Liver (tissue), 9 donors: Measurements from ENCODE around the gene UBE3C. TPM values are rescaled to one million over a fixed set of nuclear protein-coding genes. Genes with fewer than 3 reads are reported as not detected.

Experiments used
- DNase-seq: peaks from one replicate; pipeline ENCODE4 v3.0.0-alpha.2; 2017; ENCODE audit warnings: low spot score
- H3K27ac ChIP-seq, 2 donors: one replicate each; pipeline ENCODE4 v1.7.0; 2013; ENCODE audit warnings: inconsistent platforms in 2 of 2, low read length in 2 of 2, control low read depth in 1 of 2, low read depth in 1 of 2, mild to moderate bottlenecking in 1 of 2
- H3K27me3 ChIP-seq, 4 donors: one replicate each; pipeline versions ENCODE4 v1.6.1 to v1.7.0; 2013; ENCODE audit warnings: low read length in 3 of 4, inconsistent platforms in 1 of 4, mild to moderate bottlenecking in 1 of 4, moderate library complexity in 1 of 4; ENCODE audit not compliant: control insufficient read depth in 4 of 4, insufficient read depth in 4 of 4
- H3K36me3 ChIP-seq, 4 donors: one replicate each; pipeline versions ENCODE4 v1.6.1 to v1.7.0; 2013; ENCODE audit warnings: low read length in 3 of 4, mild to moderate bottlenecking in 3 of 4, low read depth in 1 of 4, moderate library complexity in 1 of 4; ENCODE audit not compliant: control insufficient read depth in 4 of 4, insufficient read depth in 3 of 4
- H3K4me1 ChIP-seq, 4 donors: one replicate each; pipeline versions ENCODE4 v1.6.1 to v1.7.0; 2013; ENCODE audit warnings: low read length in 3 of 4, mild to moderate bottlenecking in 3 of 4, moderate library complexity in 1 of 4; ENCODE audit not compliant: control insufficient read depth in 4 of 4, insufficient read depth in 4 of 4
- H3K4me3 ChIP-seq, 3 donors: one replicate each; pipeline versions ENCODE4 v1.6.1 to v1.7.0; 2013; ENCODE audit warnings: low read length in 3 of 3, control low read depth in 1 of 3, low read depth in 1 of 3, mild to moderate bottlenecking in 1 of 3
- H3K9ac ChIP-seq, 2 donors: one replicate each; pipeline ENCODE4 v1.7.0; 2013; ENCODE audit warnings: low read length in 2 of 2, mild to moderate bottlenecking in 2 of 2, moderate library complexity in 2 of 2, control low read depth in 1 of 2, low read depth in 1 of 2
- H3K9me3 ChIP-seq, 4 donors: one replicate each; pipeline versions ENCODE4 v1.6.1 to v1.7.0; 2013; ENCODE audit warnings: low read length in 3 of 4; ENCODE audit not compliant: control insufficient read depth in 4 of 4
- EGR1 ChIP-seq, 2 donors: IDR thresholded peaks; 2 replicates each; pipeline ENCODE4 v1.6.1; 2016 to 2018; ENCODE audit warnings: antibody characterized with exemption in 2 of 2, low read depth in 2 of 2
- FOXA1 ChIP-seq: IDR thresholded peaks from 2 replicates; pipeline ENCODE4 v1.6.1; 2016; ENCODE audit warnings: antibody characterized with exemption
- FOXA2 ChIP-seq: IDR thresholded peaks from 2 replicates; pipeline ENCODE4 v1.6.1; 2016; ENCODE audit warnings: antibody characterized with exemption
- GABPA ChIP-seq, 2 donors: IDR thresholded peaks in 1 of 2; conservative IDR thresholded peaks in 1 of 2; 2 replicates each; pipeline ENCODE4 v1.6.1; 2016; ENCODE audit warnings: antibody characterized with exemption in 2 of 2, mild to moderate bottlenecking in 1 of 2, moderate library complexity in 1 of 2
- HNF4A ChIP-seq, 2 donors: conservative IDR thresholded peaks; 2 replicates each; pipeline ENCODE4 v1.6.1; 2016; ENCODE audit warnings: antibody characterized with exemption in 2 of 2, mild to moderate bottlenecking in 2 of 2
- HNF4G ChIP-seq: IDR thresholded peaks from 2 replicates; pipeline ENCODE4 v1.6.1; 2016; ENCODE audit warnings: antibody characterized with exemption
- JUND ChIP-seq, 2 donors: IDR thresholded peaks; 2 replicates each; pipeline ENCODE4 v1.6.1; 2016; ENCODE audit warnings: antibody characterized with exemption in 2 of 2
- MAX ChIP-seq: IDR thresholded peaks from 2 replicates; pipeline ENCODE4 v1.6.1; 2016; ENCODE audit warnings: antibody characterized with exemption
- NR2F2 ChIP-seq: IDR thresholded peaks from 2 replicates; pipeline ENCODE4 v1.6.1; 2016; ENCODE audit warnings: antibody characterized with exemption
- RAD21 ChIP-seq, 2 donors: IDR thresholded peaks; 2 replicates each; pipeline ENCODE4 v1.6.1; 2016; ENCODE audit warnings: antibody characterized with exemption in 2 of 2, mild to moderate bottlenecking in 2 of 2
- REST ChIP-seq: IDR thresholded peaks from 2 replicates; pipeline ENCODE4 v1.6.1; 2016; ENCODE audit warnings: antibody characterized with exemption, mild to moderate bottlenecking
- RXRA ChIP-seq, 2 donors: IDR thresholded peaks; 2 replicates each; pipeline ENCODE4 v1.6.1; 2017 to 2018; ENCODE audit warnings: antibody characterized with exemption in 2 of 2, mild to moderate bottlenecking in 1 of 2
- SP1 ChIP-seq: IDR thresholded peaks from 2 replicates; pipeline ENCODE4 v1.6.1; 2018; ENCODE audit warnings: antibody characterized with exemption, mild to moderate bottlenecking
- TAF1 ChIP-seq: conservative IDR thresholded peaks from 2 replicates; pipeline ENCODE4 v1.6.1; 2016; ENCODE audit warnings: antibody characterized with exemption, mild to moderate bottlenecking
- YY1 ChIP-seq: IDR thresholded peaks from 2 replicates; pipeline ENCODE4 v1.6.1; 2016; ENCODE audit warnings: antibody characterized with exemption, mild to moderate bottlenecking
- ZBTB33 ChIP-seq: IDR thresholded peaks from 2 replicates; pipeline ENCODE4 v1.6.1; 2016; ENCODE audit warnings: antibody characterized with exemption
- WGBS: extraction: QIAGEN DNeasy Blood & Tissue Kit; methylation state at CpG from one replicate; pipeline ENCODE4 v1.1.7; 2013; 5-methylcytosine and 5-hydroxymethylcytosine counted together
- polyA plus RNA-seq, 2 donors: library from polyadenylated mRNA; stranded (reverse) in 1 of 2; unstranded in 1 of 2; fragments of 200-250 nt in 1 of 2; fragments of >200 nt in 1 of 2; fragmentation: Nextera tagmentation in 1 of 2; extraction: Ambion mirVana in 1 of 2; gene quantifications; one replicate each; pipeline versions ENCODE4 v1.2.1 to v1.2.3, GENCODE V29; 2013 to 2015
- total RNA-seq, 2 donors: library from RNA; depleted of rRNA; stranded (reverse); fragments of >200 nt; gene quantifications; one replicate each; pipeline ENCODE4 v1.2.3, GENCODE V29; 2014
- TF ChIP-seq, protein P1 (sequence below): fragments of 150-350 bp; IDR thresholded peaks from 2 replicates; pipeline ENCODE4 v1.5.1; 2017; ENCODE audit warnings: improper control_type of control experiment, low read depth, low read length; ENCODE audit not compliant: missing input control
- TF ChIP-seq, protein P2 (sequence below): IDR thresholded peaks from 2 replicates; pipeline ENCODE4 v1.6.1; 2016; ENCODE audit warnings: antibody characterized with exemption
- donor health status: healthy.
- donor health status: healthy.
- donor health status: healthy.
- donor health status: healthy.
- donor health status: healthy.

Gene UBE3C
- total and polyA plus RNA-seq, 4 donors = 10.3 to 61.8 (median 33.9) TPM

DNA sequence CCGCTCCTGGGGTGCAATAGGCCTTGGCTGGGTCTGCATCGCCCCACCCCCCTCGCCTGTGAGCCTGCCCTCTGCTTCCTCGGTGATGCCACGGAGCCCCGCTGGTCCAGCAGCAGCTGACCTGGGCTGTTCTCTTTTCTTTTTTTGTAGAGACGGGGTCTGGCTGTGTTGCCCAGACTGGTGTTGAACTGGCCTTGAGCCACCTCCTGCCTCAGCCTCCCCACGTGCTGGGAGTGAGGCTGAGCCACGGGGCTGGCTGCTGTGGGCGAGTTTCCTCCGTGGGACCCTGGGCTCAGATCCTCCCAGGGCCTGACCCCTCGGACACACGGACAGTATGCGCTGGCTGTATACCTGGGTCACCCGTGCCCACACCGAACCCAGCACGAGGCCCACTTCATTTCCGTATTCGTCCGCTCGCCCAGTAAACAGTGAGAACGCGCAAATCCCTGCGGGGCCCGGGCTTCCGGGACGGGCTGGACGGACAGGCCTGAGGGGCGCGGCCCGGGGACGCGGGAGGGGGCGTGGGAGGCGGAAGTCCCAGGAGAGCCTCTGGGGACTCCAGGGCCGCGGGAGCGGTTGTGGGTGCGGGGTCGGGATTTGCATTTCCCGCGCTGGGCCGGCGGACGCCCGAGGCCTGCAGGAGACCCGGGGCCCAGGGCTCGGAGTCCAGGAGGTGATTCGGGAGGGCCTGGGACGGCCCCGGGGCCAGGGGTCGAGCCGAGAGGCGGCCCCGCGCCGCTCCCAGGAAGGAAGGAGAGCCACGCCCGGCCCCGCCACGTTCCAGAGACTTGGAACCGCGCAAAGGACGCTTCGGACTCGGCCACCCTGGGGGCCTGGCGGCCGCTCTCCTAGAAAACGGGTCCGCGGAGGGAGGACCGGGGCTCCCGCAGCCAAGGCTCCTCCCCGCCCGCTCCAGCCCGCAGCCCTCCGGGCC, 140.3 kb downstream of the UBE3C start:
- Histone ChIP-seq H3K9me3 (no peaks in the 10 kb centered on the region), H3K36me3 (no peaks in the 10 kb centered on the region), H3K27me3 (no peaks in the 10 kb centered on the region), H3K9ac (no peak overlapping the region), H3K27ac (no peak overlapping the region), H3K4me3 (peak overlapping the region in 1 of 3 donors; percentile 51), H3K4me1 (peaks cover 0 to 9% (median 2%) of the 10 kb centered on the region in 4 donors)
- TF ChIP-seq REST (no peak), JUND (IDR thresholded peaks at IDR 0.05) (no peak)
- WGBS = 27% methylated on average over 77 of the region's 77 CpGs
- DNase-seq = no peak

DNA sequence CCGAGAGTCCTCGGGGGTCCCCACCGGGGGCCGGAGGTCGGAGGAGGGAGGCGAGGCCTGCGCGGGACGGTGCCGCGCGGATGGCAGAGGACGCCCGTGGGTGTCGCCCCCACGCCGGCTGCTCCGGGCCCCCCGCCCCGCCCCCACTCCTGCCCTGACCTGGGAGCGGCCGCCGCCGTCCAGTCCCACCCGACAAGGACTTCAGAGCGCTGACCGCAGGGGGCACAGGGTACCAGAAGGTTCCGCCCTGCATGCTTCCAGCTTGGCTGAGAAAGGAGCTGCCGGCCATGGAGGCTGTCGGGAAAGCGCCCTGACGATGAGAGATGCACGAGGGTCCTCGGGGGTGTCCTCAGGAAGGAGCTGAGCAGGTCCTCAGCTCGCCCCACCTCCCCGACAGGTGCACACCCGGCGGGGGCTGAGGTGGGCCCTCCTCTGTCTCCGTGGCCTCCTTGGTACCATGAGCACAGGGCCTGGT, 141.1 kb downstream of the UBE3C start:
- H3K9me3 ChIP-seq = no peaks in the 10 kb centered on the region
- no peaks in the 10 kb centered on the region for H3K27me3 ChIP-seq
- H3K4me3 ChIP-seq = peak overlapping the region in 1 of 3 donors; percentile 51
- TF ChIP-seq FOXA1 (no peak), SP1 (no peak), EGR1 (IDR thresholded peaks at IDR 0.05; ENCODE audit: low read depth in 2 of 2) (no peak), ZBTB33 (no peak), REST (no peak), HNF4A (conservative IDR thresholded peaks at IDR 0.05) (no peak), FOXA2 (no peak), JUND (IDR thresholded peaks at IDR 0.05) (no peak), HNF4G (no peak), TAF1 (no peak), MAX (no peak), RXRA (IDR thresholded peaks at IDR 0.05) (no peak), NR2F2 (no peak), RAD21 (IDR thresholded peaks at IDR 0.05) (no peak), YY1 (no peak), GABPA (IDR thresholded peaks at IDR 0.05 in 1 of 2, conservative IDR thresholded peaks at IDR 0.05 in 1 of 2) (no peak)
- TF ChIP-seq, protein P1, sequence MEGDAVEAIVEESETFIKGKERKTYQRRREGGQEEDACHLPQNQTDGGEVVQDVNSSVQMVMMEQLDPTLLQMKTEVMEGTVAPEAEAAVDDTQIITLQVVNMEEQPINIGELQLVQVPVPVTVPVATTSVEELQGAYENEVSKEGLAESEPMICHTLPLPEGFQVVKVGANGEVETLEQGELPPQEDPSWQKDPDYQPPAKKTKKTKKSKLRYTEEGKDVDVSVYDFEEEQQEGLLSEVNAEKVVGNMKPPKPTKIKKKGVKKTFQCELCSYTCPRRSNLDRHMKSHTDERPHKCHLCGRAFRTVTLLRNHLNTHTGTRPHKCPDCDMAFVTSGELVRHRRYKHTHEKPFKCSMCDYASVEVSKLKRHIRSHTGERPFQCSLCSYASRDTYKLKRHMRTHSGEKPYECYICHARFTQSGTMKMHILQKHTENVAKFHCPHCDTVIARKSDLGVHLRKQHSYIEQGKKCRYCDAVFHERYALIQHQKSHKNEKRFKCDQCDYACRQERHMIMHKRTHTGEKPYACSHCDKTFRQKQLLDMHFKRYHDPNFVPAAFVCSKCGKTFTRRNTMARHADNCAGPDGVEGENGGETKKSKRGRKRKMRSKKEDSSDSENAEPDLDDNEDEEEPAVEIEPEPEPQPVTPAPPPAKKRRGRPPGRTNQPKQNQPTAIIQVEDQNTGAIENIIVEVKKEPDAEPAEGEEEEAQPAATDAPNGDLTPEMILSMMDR = no peak
- TF ChIP-seq, protein P2, sequence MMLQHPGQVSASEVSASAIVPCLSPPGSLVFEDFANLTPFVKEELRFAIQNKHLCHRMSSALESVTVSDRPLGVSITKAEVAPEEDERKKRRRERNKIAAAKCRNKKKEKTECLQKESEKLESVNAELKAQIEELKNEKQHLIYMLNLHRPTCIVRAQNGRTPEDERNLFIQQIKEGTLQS = no peak
- H3K4me1 ChIP-seq = peaks cover 0 to 9% (median 2%) of the 10 kb centered on the region in 4 donors
- no peak for DNase-seq
- H3K27ac ChIP-seq = no peak overlapping the region
- 31% methylated on average over 39 of the region's 39 CpGs for WGBS
- no peaks in the 10 kb centered on the region for H3K36me3 ChIP-seq
- H3K9ac ChIP-seq = no peak overlapping the region
